EL (cell line): ENCODE data around the gene RAB9A.
"Not testable (repeated sequence)": the region's sequence is repeated elsewhere in the genome, so short reads cannot be mapped to it uniquely, and the experiment has no call there.

Experiments
- DNase-seq: peaks from one replicate; pipeline ENCODE4 v3.0.0-alpha.2; 2016

RAB9A gene, protein sequence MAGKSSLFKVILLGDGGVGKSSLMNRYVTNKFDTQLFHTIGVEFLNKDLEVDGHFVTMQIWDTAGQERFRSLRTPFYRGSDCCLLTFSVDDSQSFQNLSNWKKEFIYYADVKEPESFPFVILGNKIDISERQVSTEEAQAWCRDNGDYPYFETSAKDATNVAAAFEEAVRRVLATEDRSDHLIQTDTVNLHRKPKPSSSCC

DNA sequence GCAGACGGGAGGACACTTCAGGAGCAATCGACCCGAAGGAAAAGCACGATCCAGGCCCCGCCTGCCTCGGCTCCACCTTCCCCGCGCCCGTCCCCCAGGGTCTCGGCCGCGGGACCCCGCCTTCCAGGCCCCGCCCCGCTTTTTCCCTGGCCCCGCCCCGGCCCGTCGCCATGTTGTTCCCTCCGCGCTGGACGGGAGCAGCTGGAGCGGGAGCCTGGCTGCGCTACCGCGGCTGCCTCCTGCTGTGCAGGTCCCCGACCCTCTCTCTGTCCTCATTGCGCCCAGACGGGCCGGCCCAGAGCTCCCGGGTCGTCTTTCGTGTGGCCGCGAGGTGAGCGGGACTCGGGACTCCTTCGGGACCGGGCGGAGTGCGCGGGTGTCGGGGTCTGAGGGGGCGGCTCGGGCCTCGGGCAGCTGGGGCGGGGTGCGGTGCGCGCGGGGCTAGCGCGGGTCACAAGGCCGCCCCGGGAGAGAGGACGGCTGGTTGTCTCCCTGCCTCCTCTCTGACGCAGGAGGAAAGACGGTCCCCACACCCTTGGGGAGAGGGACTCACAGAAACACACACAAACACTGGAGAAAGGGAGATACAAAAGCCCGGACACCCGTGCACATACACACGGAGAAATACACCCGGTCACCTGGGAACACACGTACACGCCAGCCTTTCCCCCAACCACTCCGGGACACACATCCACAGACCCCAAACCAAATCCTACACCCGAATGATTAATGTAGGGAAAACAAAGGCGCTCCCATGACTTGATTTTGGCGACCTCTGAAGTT is at the start of gene RAB9A:
TSS of gene RAB9A (plus strand) at position 171 of the 783 bp plus-strand sequence. CDS start 19,619 bp downstream, outside the sequence.
- peak; percentile 76 for DNase-seq

DNA sequence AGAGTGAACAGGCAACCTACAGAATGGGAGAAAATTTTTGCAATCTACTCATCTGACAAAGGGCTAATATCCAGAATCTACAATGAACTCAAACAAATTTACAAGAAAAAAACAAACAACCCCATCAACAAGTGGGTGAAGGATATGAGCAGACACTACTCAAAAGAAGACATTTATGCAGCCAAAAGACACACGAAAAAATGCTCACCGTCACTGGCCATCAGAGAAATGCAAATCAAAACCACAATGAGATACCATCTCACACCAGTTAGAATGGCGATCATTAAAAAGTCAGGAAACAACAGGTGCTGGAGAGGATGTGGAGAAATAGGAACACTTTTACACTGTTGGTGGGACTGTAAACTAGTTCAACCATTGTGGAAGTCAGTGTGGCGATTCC is 47.2 kb upstream of the RAB9A start:
- not testable (repeated sequence) for DNase-seq

DNA sequence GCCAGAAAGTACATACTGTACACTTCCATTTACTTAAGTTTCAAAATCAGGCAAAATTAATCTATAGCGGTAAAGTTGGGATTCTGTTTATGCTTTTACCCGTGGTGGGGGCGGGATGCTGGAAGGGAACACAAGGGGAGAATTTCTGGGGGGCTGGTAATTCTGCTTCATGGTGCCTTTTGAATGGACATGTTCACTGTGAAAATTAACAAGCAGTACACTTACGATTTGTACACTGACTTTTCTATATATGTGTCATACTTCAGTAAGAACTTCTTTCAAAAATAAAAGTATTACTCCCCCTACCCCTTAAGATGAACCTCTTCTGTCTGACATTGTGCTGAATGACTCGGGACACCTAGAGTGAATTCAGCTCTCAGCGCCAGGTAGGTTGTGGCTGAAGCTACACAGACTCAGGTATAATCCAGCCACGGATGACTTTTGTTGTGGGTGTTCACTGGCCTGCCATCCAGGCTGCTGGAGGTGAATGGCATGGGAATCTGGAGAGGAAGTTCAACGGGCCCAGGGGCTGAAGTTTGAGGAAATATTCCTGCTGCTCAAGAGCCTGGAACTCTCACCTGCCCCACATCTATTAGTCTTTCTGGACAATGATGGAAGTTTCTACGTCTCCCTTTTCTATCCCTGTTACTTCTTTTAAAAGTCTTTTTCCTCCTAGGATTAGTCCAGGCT is 43.3 kb upstream of the RAB9A start:
- DNase-seq: no peak

DNA sequence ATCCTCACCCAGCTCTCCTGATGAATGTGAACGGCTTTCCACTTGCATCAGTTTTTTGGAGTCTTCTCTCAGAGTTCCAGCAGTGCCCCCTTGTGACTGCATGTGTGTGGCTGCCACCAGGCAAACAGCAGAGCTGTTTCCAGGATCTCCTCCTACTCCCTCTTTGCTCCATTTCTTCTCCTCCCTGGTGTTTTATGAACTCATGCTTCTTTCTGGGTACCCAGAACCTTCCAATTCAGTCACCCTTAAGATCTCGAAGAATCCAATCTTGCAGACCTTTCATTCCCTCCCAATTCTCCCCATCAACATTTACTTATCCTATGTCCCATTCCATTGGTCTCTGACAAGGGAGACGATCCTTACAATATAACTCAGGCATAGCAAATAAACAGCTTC is 42.8 kb upstream of the RAB9A start:
- peak; percentile 47 for DNase-seq

DNA sequence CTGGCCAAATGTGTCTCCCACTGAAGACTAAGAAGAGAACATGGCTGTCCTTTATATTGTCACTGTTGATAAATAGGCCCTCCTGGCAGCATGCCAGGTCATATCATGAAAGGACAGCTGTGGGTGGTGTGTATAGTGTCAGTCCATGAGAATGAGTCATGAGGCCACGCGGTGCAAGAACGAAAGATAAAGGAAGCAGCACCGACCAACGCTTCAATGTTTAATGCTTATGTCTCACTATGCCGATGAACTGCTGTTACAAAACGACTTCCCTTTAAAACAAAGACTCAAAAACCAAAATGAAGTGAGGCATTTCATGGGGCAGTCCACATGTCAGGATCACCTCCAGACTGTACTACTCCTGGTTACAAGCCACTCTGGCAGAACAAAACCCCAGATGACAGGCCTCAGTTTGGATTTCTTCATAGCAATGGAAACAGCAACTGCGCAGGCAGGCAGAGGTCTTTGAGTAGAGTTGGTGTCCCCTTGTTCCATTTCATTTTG is 41.2 kb upstream of the RAB9A start:
- DNase-seq: peak; percentile 6

DNA sequence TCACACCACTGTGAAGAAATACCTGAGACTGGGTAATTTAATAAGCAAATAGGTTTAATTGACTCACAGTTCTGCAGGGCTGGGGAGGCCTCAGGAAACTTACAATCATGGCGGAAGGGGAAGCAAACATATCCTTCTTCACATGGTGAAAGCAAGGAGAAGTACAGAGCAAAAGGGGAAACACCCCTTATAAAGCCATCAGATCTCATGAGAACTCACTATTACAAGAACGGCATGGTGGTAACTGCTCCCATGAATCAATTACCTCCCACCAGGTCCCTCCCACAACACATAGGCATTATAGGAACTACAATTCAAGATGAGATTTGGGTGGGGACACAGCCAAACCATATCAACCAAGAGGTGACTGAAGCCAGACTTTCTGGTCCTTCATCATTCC is 40.6 kb upstream of the RAB9A start:
- DNase-seq: not testable (repeated sequence)

DNA sequence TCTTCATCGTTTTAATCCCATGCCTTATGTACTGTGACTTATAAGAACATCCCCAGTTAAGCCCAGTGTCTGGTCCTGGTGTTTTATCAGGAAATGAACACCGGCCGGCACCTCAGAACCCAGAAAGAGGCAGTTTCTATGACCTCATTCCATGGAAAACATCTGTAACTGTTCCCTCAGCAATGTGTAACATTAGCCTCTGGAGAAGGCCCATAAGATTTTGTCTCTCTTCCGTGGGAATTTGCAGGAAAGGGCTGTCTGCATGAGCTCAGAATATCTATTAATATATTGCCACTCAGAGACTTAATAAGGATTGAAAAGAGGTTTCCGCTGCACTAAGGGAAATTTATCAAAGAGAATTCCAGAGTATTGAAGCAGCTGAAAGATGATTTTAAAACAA is 39.1 kb upstream of the RAB9A start:
- DNase-seq: no peak

DNA sequence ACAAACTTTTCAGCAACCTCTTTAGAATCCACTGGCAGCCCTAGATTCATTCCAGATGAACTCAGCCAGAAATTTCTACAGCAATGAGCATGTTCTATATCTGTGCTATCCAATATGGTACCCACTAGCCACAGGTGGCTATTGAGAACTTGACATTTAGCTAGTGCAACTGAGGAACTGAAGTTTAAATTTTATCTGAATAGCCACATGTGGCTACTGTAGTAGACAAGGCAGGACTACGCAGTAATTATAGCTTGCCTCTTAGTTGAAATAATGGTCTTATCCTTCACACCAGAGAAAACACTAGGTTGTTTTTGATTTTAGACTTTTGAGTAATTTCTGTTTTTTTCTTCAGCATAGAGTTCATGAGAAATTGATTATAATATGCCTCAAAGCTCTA is 38.6 kb upstream of the RAB9A start:
- DNase-seq: no peak

DNA sequence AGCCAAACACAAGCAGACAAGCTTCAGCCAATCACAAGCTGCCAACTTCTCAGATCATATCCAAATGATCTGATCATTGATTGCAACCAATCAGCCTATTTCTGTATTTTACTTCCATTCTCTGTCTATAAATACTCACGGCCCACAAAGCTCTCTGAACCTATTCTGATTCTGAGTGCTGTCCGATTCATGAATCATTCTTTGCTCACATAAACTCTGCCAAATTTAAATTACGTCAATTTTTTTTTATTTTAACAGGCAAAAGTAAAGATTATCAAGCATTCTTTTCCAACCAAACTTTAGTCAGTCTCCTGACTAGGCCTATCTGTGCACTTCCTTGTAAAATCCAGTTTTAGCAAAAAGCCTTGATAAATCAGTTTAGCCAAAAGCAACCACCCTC is 37.8 kb upstream of the RAB9A start:
- DNase-seq: no peak

DNA sequence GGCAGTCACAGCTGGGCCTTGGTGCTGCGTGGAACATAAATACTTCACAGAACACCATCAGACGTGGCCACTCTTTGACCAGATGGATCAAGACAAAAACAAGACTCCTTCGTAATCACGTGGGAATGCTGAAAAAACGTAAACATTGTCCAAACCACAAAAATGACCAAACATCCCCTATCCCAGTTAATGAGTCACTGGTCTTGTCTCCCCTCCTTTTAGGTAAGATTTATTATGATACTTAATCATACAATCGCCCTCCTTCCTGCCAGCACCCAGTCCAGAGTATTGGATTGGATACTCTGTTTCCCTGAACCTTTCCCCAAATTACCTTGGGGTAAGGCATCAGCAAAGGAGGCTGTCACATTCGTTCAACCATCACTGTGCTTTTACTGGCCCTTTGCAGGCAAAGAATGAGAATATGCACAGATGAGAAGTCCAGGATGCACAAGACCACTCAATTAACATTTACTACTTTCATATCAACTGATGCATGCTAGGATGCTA is 36.6 kb upstream of the RAB9A start:
- peak; percentile 85 for DNase-seq

DNA sequence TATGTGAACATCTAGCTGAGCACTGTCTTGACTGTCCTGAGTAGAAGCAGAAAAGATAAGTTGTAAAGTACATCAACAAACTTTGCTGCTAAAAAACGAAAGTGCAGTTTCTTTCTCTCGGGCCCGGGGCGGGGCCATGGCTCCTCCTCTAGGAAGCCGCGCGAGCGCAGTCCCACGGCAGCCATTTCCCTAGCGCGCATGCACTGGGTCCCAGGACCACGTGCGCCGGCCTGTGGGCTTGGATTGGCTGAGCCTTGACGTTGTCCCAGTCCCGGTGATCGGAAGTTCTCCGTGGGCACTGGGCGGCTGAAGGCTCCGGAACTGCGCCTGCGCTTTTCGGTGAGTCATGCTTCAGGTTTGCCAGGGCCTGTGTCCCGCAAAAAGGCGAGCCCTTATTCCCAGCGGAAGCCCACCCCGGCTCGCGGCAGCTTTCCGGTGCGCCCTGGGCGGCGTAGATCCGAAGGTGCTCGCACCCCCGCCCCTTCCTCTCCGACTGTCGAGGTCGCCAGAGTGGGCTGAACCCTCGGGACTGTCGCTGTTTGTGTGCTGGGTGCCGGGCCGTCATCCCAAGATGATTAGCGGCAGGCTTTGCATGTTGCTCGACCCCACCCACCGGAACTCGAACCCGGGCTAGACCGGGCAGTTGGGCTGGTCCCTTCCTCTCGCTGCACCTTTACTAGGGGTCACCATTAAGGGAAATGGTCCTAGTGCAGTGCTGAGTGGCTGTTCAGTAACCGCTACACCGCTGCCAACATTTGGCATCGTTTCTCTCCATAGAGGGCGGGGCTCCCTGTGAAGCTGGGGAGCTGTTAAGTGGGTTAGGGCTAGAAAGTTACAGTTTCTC is 35.9 kb upstream of the RAB9A start, which contains the start of gene TCEANC:
TSS of gene TCEANC (plus strand) at position 292 of the 844 bp plus-strand sequence. CDS start 9,368 bp downstream, outside the sequence.
- DNase-seq: peak; percentile 95

DNA sequence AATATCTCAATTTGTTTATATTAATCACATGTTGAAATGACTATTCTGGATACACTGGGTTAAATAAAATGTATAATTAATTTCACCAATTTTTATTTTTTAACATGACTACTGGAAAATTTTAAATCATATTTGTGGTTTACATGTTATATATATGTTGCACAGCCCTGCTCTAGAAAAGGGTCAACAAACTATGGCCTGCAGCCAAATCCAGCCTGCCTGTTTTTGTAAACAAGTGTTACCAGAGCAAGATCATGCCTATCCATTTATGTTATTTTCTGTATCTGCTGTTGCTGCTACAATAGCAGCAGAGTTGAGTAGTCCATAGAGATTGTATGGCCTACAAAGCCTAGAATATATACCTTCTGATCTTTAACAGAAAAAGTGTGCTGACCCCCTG is 34.8 kb upstream of the RAB9A start:
- DNase-seq: no peak

DNA sequence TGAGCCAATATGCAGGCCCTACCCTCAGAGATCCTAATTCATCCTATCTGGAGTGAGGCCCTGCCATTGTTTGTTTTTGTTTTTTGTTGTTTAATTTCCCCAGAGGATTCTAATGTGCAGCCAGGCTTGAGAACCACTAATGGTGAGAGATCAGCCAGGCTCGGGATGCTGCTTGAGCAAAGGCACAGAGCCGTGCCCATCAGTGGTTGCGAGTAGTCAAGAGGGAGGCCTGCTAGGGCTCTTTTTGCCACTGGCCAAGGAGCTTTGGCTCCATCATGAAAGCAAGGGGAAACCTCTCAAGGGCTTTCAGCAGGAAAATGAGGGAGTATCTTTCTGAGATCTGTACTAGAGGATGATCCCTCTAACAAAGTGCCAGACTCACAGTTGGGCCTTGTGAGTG is 33.3 kb upstream of the RAB9A start:
- no peak for DNase-seq

DNA sequence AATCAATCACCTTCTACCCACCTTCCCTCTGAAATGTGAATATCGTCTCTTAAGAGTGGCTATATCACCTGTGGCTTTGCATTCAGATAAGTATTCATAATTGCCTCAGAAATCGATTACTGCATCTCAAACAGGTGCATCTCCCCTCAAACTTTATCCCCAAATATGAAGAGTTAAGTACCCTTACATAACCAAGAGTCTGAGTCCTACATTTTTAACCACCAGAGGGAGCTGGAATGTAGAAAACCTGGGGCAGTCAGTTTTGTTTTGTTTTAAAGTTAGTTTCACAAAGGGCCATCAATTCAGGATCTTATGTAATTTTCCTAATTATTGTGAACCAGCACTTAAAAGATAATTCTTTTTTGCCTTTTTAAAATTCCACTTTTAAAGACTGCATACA is 30.3 kb upstream of the RAB9A start:
- peak; percentile 42 for DNase-seq

DNA sequence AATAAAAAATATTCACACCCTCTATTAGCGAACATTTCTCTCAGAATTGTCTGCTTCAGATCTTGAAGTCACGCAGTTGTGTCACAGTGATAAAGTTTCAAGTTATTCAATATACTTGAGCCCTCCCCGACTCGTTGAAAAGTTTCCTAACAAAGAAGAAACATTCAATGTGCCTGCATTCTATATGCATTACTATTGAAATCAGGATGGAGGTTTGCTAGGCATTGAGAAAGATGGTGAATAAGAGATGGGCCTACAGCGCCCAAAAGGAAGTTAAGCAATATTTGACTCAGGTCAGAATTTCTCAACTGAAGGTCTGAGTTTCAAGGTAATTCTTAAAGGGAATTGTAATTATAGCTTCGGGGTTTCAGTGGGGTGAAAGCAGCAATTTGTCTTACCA is 29.9 kb upstream of the RAB9A start:
- peak; percentile 39 for DNase-seq

DNA sequence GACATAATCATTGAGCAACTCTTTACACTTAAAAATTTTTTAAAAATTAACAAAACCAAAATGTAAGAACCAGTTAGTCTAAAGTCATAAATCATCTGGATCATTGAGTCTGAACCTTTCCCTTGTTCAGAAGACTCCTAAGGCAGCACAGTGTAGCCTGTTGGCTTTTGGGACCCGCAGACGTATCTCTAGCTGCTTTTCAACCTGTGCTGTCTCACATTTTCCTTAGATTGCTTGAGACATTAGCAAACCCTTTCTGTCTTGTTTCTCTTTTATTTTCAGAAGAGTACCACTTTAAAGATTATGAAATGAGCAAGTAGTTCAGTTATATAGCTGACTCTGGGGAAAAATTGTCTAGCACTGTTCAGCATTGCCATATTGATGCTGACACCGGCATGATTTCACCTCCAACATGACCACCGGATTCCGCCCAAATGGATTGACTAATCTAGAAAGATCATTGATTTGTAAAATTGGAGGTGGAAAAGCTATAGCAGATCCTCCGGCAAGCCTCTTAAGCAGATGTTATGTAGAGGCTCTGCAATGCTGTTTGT is 27.1 kb upstream of the RAB9A start:
- DNase-seq: no peak

DNA sequence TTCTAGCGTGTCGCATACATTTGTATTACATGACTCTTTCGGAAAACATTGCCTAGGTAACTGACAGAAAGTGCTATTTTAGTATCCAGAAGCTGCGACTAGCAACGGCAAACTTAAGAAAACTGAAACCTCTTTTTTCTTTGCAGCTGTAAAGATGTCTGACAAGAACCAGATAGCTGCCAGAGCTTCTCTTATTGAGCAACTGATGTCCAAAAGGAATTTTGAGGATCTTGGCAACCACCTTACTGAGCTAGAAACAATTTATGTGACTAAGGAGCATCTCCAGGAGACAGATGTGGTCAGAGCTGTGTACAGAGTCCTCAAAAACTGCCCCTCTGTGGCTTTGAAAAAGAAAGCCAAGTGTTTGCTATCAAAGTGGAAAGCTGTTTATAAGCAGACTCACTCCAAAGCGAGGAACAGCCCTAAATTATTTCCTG is 26.6 kb upstream of the RAB9A start:
- peak; percentile 30 for DNase-seq

DNA sequence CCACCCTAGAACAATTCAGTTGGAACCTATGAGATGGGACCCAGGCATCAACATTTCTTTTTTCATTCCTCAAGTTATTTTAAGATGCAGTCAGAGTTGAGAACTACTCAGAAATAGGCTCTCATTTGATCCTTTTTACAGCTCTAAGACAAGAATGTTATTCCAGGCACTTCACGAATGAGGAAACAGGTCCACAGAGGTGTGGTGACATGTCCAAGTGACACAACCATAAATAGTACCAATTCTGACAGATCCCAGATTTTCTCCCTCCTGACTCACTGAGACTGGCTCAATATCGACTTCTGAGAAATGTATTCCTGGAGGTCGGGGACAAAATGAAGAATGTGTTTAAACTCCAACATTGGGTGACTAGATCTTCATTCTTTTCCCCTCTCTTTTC is 24.9 kb upstream of the RAB9A start:
- DNase-seq: no peak

DNA sequence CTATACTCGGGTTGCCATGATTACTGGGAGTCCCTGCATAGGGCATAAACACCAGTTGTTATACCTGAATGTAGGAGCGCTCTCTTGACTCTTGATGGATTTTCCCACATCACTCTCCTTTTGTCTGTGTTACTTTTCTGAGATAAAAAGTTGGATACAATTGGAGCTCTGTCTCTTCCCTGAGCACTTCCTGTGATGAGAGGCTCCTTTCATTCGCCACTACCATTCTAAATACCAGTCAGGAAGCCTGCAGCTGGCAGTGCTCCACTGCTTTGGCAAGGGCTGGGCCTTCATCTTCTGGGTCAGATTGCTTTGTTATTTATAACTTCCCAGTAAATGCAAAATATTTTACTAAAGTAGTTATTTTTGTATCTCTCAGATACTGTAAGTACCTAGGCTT is 22.1 kb upstream of the RAB9A start:
- no peak for DNase-seq

DNA sequence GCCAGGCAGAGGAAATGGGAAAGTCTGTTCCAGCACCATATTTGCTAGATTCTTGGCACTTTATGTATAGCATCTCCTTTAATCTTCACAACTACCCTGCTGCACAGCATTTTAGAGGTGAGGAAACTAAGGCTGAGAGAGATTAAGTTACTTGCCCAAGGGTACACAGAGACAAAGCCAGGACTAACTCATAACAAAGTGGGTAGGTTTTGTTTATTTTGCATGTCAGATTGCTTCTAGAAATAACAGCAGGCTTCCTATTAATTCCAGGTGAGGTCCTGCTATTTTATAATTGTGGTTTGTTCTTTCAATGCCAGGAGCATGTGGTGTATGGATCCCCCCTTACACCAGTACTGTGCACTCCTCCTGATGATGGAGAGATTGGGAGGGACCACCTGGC is 21.0 kb upstream of the RAB9A start:
- DNase-seq: no peak

DNA sequence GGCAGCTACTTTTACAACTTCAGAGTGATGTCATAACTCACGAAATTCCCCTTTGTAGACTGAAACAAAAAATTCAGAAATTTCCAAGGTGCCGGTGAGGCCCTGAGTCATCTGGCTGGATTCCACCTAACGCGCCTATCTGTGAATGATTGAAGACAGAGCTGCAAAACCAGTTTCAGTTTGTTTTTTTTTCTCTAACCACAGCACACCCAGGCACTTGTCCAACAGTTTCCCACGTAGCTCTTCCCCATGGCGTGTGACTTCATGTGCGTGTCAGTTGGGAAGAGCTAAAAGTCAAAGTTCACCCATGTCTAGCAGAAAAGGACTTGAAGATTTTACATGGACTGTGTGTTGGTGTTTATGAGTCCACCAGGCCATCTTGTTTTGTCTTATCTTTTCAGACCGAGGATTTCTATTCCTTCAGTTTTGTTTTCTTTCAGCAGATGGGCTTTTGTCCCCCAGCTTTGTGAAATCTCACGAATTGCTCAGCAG is 19.6 kb upstream of the RAB9A start:
- peak; percentile 91 for DNase-seq

DNA sequence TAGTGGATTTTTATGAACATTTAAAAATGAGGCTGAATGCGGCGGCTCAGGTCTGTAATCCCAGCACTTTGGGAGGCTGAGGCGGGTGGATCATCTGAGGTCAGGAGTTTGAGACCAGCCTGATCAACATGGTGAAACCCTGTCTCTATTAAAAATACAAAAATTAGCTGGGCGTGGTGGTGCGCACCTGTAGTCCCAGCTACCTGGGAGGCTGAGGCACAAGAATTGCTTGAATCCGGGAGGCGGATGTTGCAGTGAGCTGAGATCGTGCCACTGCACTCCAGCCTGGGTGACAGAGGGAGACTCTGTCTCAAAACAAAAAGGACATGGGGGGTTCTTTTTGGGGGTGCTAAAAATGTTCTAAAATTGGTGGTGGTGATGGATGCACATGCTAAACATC is 19.2 kb upstream of the RAB9A start:
- DNase-seq: not testable (repeated sequence)
